Measurements from ENCODE around the gene DIPK1A. TPM values are rescaled to one million over a fixed set of nuclear protein-coding genes. Genes with fewer than 3 reads are reported as not detected.

Gene DIPK1A
- polyA plus RNA-seq, 1 donor from 2014 or later = 10.0 TPM

GRCh38 chr1:92874987-92875386 is 86.3 kb downstream of the DIPK1A start:
- H3K4me3 ChIP-seq (ENCODE audit: low read length) = no peak overlapping the region
- H4K20me1 ChIP-seq (ENCODE audit: insufficient read depth) = no peaks in the 10 kb centered on the region
- no peak overlapping the region for H3K9ac ChIP-seq (ENCODE audit: low read length)
- H3K79me2 ChIP-seq (replicated peaks; ENCODE audit: insufficient read depth, low read length) = no peaks in the 10 kb centered on the region
- no peak overlapping the region for H3K27ac ChIP-seq (ENCODE audit: low read length)
- H2AFZ ChIP-seq (ENCODE audit: low read depth, low read length) = no peak overlapping the region
- no peaks in the 10 kb centered on the region for H3K9me2 ChIP-seq (ENCODE audit: insufficient read depth, low read length)
- H3K4me2 ChIP-seq (ENCODE audit: low read length) = no peak overlapping the region
- TF ChIP-seq POLR2AphosphoS5 (IDR thresholded peaks at IDR 0.05) (no peak), SMC3 (conservative IDR thresholded peaks at IDR 0.05; ENCODE audit: poor library complexity) (no peak), CTCF (IDR thresholded peaks at IDR 0.05; ENCODE audit: poor library complexity, severe bottlenecking) (no peak), MXI1 (conservative IDR thresholded peaks at IDR 0.05; ENCODE audit: poor library complexity, severe bottlenecking) (no peak), RAD21 (conservative IDR thresholded peaks at IDR 0.05) (no peak), EP300 (conservative IDR thresholded peaks at IDR 0.05; ENCODE audit: poor library complexity, severe bottlenecking) (no peak), EZH2 (IDR thresholded peaks at IDR 0.05; ENCODE audit: borderline replicate concordance, insufficient read depth, low read length, poor library complexity, severe bottlenecking) (no peak), TAF1 (IDR thresholded peaks at IDR 0.05; ENCODE audit: low read depth) (no peak)
- TF ChIP-seq, protein P1, sequence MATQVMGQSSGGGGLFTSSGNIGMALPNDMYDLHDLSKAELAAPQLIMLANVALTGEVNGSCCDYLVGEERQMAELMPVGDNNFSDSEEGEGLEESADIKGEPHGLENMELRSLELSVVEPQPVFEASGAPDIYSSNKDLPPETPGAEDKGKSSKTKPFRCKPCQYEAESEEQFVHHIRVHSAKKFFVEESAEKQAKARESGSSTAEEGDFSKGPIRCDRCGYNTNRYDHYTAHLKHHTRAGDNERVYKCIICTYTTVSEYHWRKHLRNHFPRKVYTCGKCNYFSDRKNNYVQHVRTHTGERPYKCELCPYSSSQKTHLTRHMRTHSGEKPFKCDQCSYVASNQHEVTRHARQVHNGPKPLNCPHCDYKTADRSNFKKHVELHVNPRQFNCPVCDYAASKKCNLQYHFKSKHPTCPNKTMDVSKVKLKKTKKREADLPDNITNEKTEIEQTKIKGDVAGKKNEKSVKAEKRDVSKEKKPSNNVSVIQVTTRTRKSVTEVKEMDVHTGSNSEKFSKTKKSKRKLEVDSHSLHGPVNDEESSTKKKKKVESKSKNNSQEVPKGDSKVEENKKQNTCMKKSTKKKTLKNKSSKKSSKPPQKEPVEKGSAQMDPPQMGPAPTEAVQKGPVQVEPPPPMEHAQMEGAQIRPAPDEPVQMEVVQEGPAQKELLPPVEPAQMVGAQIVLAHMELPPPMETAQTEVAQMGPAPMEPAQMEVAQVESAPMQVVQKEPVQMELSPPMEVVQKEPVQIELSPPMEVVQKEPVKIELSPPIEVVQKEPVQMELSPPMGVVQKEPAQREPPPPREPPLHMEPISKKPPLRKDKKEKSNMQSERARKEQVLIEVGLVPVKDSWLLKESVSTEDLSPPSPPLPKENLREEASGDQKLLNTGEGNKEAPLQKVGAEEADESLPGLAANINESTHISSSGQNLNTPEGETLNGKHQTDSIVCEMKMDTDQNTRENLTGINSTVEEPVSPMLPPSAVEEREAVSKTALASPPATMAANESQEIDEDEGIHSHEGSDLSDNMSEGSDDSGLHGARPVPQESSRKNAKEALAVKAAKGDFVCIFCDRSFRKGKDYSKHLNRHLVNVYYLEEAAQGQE (IDR thresholded peaks at IDR 0.05; ENCODE audit: borderline replicate concordance) = no peak
- peaks cover 3% of the 10 kb centered on the region for H3K9me3 ChIP-seq (ENCODE audit: low read length)
- no peaks in the 10 kb centered on the region for H3F3A ChIP-seq (ENCODE audit: insufficient read depth, low read length, poor library complexity, severe bottlenecking)
- no peaks in the 10 kb centered on the region for H3K27me3 ChIP-seq (ENCODE audit: insufficient read depth, low read depth, low read length)
- no peaks in the 10 kb centered on the region for H3K36me3 ChIP-seq (ENCODE audit: insufficient read depth, low read length)

DNA sequence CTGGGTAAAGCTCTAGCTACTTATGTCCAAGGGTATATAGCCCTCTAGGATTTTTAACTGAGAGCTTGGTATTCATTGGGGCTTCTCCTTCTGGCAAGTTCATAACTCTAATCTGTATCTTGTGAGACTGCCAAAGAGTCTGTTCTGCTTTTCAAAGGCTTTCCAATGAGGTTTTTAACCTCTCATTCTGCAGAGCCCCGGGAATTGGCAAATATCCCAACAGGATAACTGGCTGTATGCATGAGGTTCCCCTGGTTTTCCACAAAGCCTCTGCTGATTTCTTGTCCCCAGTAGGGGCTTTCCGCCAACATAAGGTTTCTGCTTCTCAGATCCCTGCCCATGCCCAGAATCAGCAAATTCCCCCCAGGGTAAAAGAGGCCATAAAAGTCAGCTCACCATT is 88.5 kb downstream of the DIPK1A start:
- peaks cover 3% of the 10 kb centered on the region for H3K9me3 ChIP-seq (ENCODE audit: low read length)
- no peak overlapping the region for H3K9ac ChIP-seq (ENCODE audit: low read length)
- no peaks in the 10 kb centered on the region for H3K9me2 ChIP-seq (ENCODE audit: insufficient read depth, low read length)
- H3K27me3 ChIP-seq (ENCODE audit: insufficient read depth, low read depth, low read length) = no peaks in the 10 kb centered on the region
- no peak overlapping the region for H3K4me2 ChIP-seq (ENCODE audit: low read length)
- H2AFZ ChIP-seq (ENCODE audit: low read depth, low read length) = no peak overlapping the region
- H3K4me3 ChIP-seq (ENCODE audit: low read length) = no peak overlapping the region
- H3K79me2 ChIP-seq (replicated peaks; ENCODE audit: insufficient read depth, low read length) = no peaks in the 10 kb centered on the region
- H3K27ac ChIP-seq (ENCODE audit: low read length) = no peak overlapping the region
- H3K36me3 ChIP-seq (ENCODE audit: insufficient read depth, low read length) = no peaks in the 10 kb centered on the region
- H4K20me1 ChIP-seq (ENCODE audit: insufficient read depth) = no peaks in the 10 kb centered on the region
- TF ChIP-seq SMC3 (conservative IDR thresholded peaks at IDR 0.05; ENCODE audit: poor library complexity) (no peak), EP300 (conservative IDR thresholded peaks at IDR 0.05; ENCODE audit: poor library complexity, severe bottlenecking) (no peak)
- H3F3A ChIP-seq (ENCODE audit: insufficient read depth, low read length, poor library complexity, severe bottlenecking) = no peaks in the 10 kb centered on the region

- Histone ChIP-seq H3K36me3 (ENCODE audit: insufficient read depth, low read length) (no peaks in the 10 kb centered on the region), H3K4me2 (ENCODE audit: low read length) (no peak overlapping the region), H2AFZ (ENCODE audit: low read depth, low read length) (no peak overlapping the region), H3K9ac (ENCODE audit: low read length) (no peak overlapping the region), H3K4me3 (ENCODE audit: low read length) (no peak overlapping the region), H4K20me1 (ENCODE audit: insufficient read depth) (no peaks in the 10 kb centered on the region), H3F3A (ENCODE audit: insufficient read depth, low read length, poor library complexity, severe bottlenecking) (no peaks in the 10 kb centered on the region), H3K27ac (ENCODE audit: low read length) (no peak overlapping the region), H3K27me3 (ENCODE audit: insufficient read depth, low read depth, low read length) (no peaks in the 10 kb centered on the region), H3K9me2 (ENCODE audit: insufficient read depth, low read length) (no peaks in the 10 kb centered on the region), H3K9me3 (ENCODE audit: low read length) (peaks cover 3% of the 10 kb centered on the region), H3K79me2 (replicated peaks; ENCODE audit: insufficient read depth, low read length) (no peaks in the 10 kb centered on the region)
- TF ChIP-seq SMC3 (conservative IDR thresholded peaks at IDR 0.05; ENCODE audit: poor library complexity) (no peak), TAF1 (IDR thresholded peaks at IDR 0.05; ENCODE audit: low read depth) (no peak), EZH2 (IDR thresholded peaks at IDR 0.05; ENCODE audit: borderline replicate concordance, insufficient read depth, low read length, poor library complexity, severe bottlenecking) (no peak), RAD21 (conservative IDR thresholded peaks at IDR 0.05) (no peak), POLR2AphosphoS5 (IDR thresholded peaks at IDR 0.05) (no peak), EP300 (conservative IDR thresholded peaks at IDR 0.05; ENCODE audit: poor library complexity, severe bottlenecking) (no peak), CTCF (IDR thresholded peaks at IDR 0.05; ENCODE audit: poor library complexity, severe bottlenecking) (no peak), MXI1 (conservative IDR thresholded peaks at IDR 0.05; ENCODE audit: poor library complexity, severe bottlenecking) (no peak)
- TF ChIP-seq, protein P1 (IDR thresholded peaks at IDR 0.05; ENCODE audit: borderline replicate concordance) = no peak
These were observed 90.7 kb downstream of the DIPK1A start for GRCh38 chr1:92870591-92870990.

All from neural cell (in vitro differentiated cells).